ENCODE data around the gene AWAT1. TPM values are rescaled to one million over a fixed set of nuclear protein-coding genes. Genes with fewer than 3 reads are reported as not detected.
"Not testable (repeated sequence)": the region's sequence is repeated elsewhere in the genome, so short reads cannot be mapped to it uniquely, and the experiment has no call there.

AWAT1 gene
- total RNA-seq, 1 donor from 2014 or later, result not detected

DNA sequence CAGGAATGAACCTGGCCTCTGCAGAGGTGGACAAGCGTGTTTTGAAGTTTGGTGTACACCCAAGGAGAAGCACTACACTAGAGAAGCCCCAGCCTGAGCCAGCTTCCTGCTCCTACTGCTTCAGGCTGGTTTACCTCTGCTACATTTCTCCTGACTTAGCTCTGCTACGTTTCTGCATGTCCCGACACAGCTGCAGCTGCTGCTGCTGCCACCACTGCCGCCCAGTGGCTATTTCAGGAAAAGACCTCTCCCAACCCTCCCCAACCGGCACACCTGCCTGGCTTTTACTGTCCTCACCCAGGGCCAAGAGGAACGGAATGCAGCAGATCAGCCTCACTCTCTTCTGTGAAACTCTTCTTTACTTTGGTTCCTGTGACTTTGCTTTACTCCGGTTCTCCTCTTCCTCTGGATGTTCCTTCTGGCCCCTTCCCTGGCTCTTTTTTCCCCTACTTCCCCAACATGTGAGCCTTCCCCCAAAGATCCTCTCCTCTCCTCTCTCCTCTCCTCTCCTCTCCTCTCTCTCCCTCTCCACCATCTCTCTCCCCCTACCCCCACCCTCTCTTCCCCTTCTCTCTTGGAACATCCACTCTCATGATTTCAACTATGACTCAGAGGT, 28.6 kb downstream of the AWAT1 start:
- DNase-seq, result peak; percentile 45

DNA sequence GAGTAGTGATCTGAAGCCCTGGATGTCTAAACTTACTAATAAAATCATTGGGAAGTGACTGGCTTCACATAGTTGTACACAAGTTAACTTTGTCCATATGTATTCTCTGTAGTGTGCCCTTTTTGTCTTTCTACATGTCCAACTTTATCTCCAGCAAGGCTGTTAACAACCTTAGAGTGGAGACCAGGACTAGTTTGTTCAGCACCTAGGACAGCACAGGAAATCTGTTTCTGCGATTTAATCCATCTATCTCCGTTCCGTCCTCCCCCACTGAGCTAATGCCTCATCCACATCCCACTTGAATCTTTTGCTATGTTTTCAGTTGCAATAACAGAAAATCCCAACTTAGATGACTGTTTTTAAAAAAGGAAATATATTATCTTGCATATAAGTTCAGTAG, 30.3 kb downstream of the AWAT1 start:
- peak; percentile 0 for DNase-seq

DNA sequence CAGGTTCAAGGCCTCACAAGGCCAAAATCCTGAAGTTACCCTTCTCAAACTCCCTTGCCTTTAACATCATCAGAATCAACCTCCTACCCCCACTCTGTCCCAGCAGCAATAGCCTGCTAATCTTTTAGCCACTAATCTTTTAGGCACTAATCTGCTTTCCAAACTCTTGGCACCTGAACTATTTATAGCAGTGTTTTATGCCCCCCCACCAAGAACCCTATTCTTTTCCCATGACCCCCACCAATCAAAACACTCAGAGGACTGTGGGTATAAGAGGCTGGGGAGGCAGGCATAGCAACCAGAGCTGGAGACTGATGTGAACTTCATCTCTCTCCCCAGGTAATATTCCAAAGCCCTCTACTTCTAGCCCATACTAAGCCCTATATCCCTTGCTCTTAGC, 33.6 kb downstream of the AWAT1 start, which contains the start of gene ARR3:
Gene ARR3, plus strand, starts transcription at position 301 of the 400 bp plus-strand sequence. CDS start 1,052 bp downstream, outside the sequence.
- no peak for DNase-seq

DNA sequence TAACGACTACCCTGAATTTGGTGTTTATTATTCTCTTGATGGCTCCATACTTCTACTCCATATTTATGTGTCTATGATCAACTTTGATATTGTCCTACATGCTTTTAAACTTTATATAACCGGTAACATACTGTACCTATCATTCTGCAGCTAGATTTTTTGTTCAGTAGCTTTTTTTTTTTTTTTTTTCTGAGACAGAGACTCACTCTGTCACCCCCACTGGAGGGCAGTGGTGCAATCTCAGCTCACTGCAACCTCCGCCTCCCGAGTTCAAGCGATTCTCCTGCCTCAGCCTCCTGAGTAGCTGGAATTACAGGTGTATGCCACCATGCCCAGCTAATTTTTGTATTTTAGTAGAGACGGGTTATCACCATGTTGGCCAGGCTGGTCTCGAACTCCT, 39.6 kb downstream of the AWAT1 start:
- not testable (repeated sequence) for DNase-seq

DNA sequence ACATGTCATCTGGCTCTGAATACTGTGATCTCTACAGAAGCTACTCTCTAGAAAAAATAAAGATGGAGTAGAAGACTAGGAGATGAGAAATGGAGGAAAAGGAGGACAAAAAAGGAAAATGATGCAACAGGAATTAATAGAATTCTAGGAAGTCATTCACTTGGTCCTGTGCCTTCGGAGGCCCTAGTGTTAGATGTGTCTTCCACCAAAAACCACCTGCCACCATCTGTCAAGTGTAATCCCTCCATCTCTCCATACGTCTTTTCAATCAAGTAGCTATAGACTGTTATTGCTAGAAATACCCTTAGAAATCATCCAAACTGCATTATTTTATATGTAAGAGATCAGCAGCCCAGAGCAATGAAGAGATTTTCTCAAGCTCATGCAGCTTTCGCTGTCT, 44.6 kb downstream of the AWAT1 start:
- no peak for DNase-seq

DNA sequence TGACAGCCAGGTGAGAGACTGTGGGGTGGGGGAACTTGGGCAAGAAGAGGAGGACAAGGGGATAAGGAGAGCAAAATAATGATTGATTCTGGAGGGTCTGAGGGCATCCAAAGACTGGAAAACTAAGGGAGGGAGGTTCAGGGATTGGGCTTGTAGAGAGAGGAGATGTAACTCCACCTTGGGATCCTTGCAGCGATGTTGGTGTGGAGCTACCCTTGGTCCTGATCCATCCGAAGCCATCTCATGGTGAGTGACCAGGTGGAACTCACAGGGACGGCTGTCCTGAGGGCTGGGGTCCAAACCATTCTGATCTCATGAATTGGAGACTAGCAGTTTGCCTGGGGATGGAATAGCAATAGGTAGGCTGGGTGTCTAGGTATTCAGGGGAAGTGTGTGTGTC, 46.1 kb downstream of the AWAT1 start:
- DNase-seq, result no peak

DNA sequence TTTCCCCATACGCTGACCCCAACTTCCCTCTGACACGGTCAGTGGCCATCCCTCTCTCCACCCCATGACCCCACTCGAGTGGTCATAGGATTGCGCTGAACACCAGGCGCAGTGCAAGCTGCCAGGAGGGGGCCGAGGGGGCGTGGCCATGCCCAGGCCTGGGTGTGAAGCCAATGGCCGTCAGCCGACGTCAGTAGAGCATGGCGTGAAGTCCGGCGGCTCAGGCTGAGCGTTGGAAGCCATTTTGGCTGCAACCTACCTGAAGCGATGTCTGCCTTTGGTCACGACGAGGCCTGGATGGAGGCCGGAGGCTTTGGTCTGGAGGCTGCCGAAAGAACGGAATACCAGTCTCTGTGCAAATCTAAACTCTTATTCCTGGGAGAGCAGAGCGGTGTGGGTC, 47.5 kb downstream of the AWAT1 start, which contains the start of gene RAB41:
Gene RAB41, plus strand, starts transcription at position 222 of the 400 bp plus-strand sequence. Its CDS starts 46 bp downstream, at position 268.
- DNase-seq, result no peak

DNA sequence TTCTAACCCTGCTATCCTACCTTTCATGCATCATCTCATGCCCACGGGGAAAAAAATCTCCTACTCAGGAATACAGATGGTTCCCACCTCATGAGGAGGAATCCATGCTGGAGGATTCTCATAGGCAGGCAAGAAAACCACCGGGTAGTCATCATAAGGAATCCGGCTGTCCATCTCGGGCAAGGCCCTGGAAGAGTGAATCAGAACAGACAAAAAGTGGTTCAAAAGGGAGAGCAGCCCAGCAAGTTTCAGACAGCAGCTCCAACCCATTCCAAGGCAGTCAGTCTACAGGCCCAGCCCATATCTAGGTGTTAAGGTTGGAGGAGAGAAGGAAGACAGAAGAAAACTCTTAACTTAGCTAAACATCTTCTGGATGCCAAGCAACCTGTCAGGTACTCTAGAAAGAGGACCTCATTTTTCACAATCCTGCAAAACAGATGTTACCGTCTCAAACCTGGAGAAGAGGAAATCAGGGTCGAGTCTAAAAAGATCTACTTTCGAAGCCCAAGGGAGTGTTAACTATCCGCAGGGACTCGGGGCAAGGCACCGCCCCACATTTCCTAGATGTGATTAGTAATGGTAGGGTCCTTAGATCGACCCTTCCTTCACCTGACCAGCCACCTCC, 54.8 kb downstream of the AWAT1 start:
- DNase-seq, result no peak

Other genes with a start within 250 kb of the AWAT1 start
- gene AWAT2, start 184.7 kb upstream of the AWAT1 start, total RNA-seq, result 0.51 and 1.2 TPM in 2 replicates
- gene OTUD6A, start 172.2 kb upstream of the AWAT1 start, total RNA-seq, result not detected in 2 replicates
- 69.9 and 111 TPM in 2 replicates for gene IGBP1, start 101.2 kb upstream of the AWAT1 start, total RNA-seq
- not detected in 2 replicates for gene DGAT2L6, start 57.2 kb upstream of the AWAT1 start, total RNA-seq
- not detected in 2 replicates for gene P2RY4, start 25.5 kb downstream of the AWAT1 start, total RNA-seq
- gene ARR3, start 33.7 kb downstream of the AWAT1 start, total RNA-seq, result not detected in 2 replicates
- gene RAB41, start 47.5 kb downstream of the AWAT1 start, total RNA-seq, result not detected in 2 replicates
- gene PDZD11, start 55.3 kb downstream of the AWAT1 start, total RNA-seq, result 35.3 and 43.2 TPM in 2 replicates
- 7.7 and 29.6 TPM in 2 replicates for gene KIF4A, start 55.4 kb downstream of the AWAT1 start, total RNA-seq
- gene GDPD2, start 188.7 kb downstream of the AWAT1 start, total RNA-seq, result 0.17 TPM in 1 of 2 replicates, not detected in the other
- 0.88 and 1.7 TPM in 2 replicates for gene DLG3, start 210.2 kb downstream of the AWAT1 start, total RNA-seq